Ishikawa (cell line): ENCODE data around the gene KDM2B.

Experiments
- CEBPB ChIP-seq: IDR thresholded peaks from 2 replicates; pipeline ENCODE4 v1.6.1; 2012
- CREB1 ChIP-seq: IDR thresholded peaks from 2 replicates; pipeline ENCODE4 v1.6.1; 2012; ENCODE audit warnings: low read depth
- EGR1 ChIP-seq: IDR thresholded peaks from 2 replicates; pipeline ENCODE4 v1.6.1; 2012
- EP300 ChIP-seq: IDR thresholded peaks from 2 replicates; pipeline ENCODE4 v1.6.1; 2012; ENCODE audit warnings: borderline replicate concordance
- FOXM1 ChIP-seq: IDR thresholded peaks from 2 replicates; pipeline ENCODE4 v1.6.1; 2012; ENCODE audit warnings: low read depth, borderline replicate concordance
- MAX ChIP-seq: IDR thresholded peaks from 2 replicates; pipeline ENCODE4 v1.6.1; 2012
- NFIC ChIP-seq: IDR thresholded peaks from 2 replicates; pipeline ENCODE4 v1.6.1; 2012
- RAD21 ChIP-seq: IDR thresholded peaks from 2 replicates; pipeline ENCODE4 v1.6.1; 2012; ENCODE audit warnings: low read depth
- TAF1 ChIP-seq: IDR thresholded peaks from 2 replicates; pipeline ENCODE4 v1.6.1; 2012; ENCODE audit warnings: low read depth, mild to moderate bottlenecking
- TCF12 ChIP-seq: IDR thresholded peaks from 2 replicates; pipeline ENCODE4 v1.6.1; 2012; ENCODE audit warnings: low read depth
- TEAD4 ChIP-seq: IDR thresholded peaks from 2 replicates; pipeline ENCODE4 v1.6.1; 2012
- YY1 ChIP-seq: IDR thresholded peaks from 2 replicates; pipeline ENCODE4 v1.6.1; 2012; ENCODE audit warnings: low read depth
- ZBTB7A ChIP-seq: IDR thresholded peaks from 2 replicates; pipeline ENCODE4 v1.6.1; 2012; ENCODE audit warnings: low read depth
- TF ChIP-seq, protein P1 (sequence below): IDR thresholded peaks from 2 replicates; pipeline ENCODE4 v1.6.1; 2012; ENCODE audit warnings: low read depth, mild to moderate bottlenecking
- TF ChIP-seq, protein P2 (sequence below): IDR thresholded peaks from 2 replicates; pipeline ENCODE4 v1.6.1; 2012

The KDM2B gene

GRCh38 chr12:121466794-121467637, 113.8 kb downstream of the KDM2B start:
- TF ChIP-seq MAX (peak; percentile 58), TCF12 (no peak), TEAD4 (no peak), YY1 (peak; percentile 47)

DNA sequence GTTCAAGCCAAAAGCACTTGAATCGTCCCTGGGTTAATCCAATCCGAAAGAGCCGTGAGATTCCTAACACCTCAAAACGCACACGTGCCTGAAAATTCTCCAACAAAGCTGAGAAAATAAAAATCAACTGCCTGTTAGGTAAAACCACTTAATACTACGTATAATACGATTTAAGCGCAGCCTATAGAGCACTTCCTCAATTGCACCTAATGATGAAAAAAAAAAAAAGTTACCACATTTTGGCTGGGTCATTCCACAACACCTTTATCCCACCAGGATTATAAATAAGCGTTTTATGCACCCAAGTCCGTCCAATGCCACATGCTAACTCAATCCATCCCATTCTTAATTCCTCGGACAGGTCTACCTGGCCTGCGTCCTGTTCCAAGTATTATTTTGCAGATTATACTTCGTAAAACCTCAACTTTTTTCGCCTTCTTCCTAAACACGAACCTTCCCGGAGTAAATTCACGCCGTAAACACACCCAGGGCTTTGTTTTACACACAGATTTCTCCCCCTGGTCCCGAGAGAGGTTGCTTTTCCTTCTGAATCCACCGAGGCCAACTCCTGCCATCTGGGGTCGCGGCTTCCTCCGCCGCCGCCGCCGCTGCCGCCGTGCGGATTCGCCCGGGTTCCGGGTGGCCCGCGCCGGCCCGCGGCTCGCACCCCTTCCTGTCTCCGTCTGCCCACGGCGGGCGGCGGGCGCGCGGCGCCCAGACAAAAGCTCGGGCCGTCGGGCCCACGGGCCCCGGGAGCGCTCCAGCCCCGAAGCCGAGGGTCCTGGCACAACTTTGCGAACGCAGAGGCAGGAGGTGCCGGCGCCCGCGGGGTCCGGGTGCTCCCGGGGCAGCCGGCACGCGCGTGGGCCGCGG, 114.7 kb downstream of the KDM2B start:
- TF ChIP-seq CEBPB (no peak), TEAD4 (no peak), NFIC (no peak), FOXM1 (no peak), TCF12 (no peak), YY1 (no peak), EP300 (no peak), CREB1 (no peak), MAX (no peak), ZBTB7A (no peak)
- TF ChIP-seq, protein P1, sequence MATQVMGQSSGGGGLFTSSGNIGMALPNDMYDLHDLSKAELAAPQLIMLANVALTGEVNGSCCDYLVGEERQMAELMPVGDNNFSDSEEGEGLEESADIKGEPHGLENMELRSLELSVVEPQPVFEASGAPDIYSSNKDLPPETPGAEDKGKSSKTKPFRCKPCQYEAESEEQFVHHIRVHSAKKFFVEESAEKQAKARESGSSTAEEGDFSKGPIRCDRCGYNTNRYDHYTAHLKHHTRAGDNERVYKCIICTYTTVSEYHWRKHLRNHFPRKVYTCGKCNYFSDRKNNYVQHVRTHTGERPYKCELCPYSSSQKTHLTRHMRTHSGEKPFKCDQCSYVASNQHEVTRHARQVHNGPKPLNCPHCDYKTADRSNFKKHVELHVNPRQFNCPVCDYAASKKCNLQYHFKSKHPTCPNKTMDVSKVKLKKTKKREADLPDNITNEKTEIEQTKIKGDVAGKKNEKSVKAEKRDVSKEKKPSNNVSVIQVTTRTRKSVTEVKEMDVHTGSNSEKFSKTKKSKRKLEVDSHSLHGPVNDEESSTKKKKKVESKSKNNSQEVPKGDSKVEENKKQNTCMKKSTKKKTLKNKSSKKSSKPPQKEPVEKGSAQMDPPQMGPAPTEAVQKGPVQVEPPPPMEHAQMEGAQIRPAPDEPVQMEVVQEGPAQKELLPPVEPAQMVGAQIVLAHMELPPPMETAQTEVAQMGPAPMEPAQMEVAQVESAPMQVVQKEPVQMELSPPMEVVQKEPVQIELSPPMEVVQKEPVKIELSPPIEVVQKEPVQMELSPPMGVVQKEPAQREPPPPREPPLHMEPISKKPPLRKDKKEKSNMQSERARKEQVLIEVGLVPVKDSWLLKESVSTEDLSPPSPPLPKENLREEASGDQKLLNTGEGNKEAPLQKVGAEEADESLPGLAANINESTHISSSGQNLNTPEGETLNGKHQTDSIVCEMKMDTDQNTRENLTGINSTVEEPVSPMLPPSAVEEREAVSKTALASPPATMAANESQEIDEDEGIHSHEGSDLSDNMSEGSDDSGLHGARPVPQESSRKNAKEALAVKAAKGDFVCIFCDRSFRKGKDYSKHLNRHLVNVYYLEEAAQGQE: no peak

GRCh38 chr12:121464331-121464730, 116.5 kb downstream of the KDM2B start:
- TF ChIP-seq ZBTB7A (no peak), FOXM1 (no peak), EP300 (no peak), CEBPB (no peak), RAD21 (no peak), TAF1 (no peak), EGR1 (no peak), NFIC (no peak), MAX (no peak), TEAD4 (no peak), TCF12 (no peak), CREB1 (no peak)
- TF ChIP-seq, protein P1: no peak
- TF ChIP-seq, protein P2, sequence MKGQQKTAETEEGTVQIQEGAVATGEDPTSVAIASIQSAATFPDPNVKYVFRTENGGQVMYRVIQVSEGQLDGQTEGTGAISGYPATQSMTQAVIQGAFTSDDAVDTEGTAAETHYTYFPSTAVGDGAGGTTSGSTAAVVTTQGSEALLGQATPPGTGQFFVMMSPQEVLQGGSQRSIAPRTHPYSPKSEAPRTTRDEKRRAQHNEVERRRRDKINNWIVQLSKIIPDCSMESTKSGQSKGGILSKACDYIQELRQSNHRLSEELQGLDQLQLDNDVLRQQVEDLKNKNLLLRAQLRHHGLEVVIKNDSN: no peak

GRCh38 chr12:121461048-121461447, 119.8 kb downstream of the KDM2B start:
- TF ChIP-seq ZBTB7A (no peak), CREB1 (no peak), EGR1 (no peak), NFIC (no peak), CEBPB (no peak), TEAD4 (no peak), YY1 (no peak), FOXM1 (no peak), RAD21 (no peak), TAF1 (no peak), EP300 (no peak), TCF12 (no peak), MAX (no peak)
- TF ChIP-seq, protein P2: no peak
- TF ChIP-seq, protein P1: no peak
